Bronchial epithelial cell (primary cell): ENCODE data around the gene HEATR1. TPM values are rescaled to one million over a fixed set of nuclear protein-coding genes. Genes with fewer than 3 reads are reported as not detected.

ENCODE experiments used
- DNase-seq: peaks from one replicate; pipeline ENCODE4 v3.0.0-alpha.2; 2010; ENCODE audit warnings: low read depth
- FAIRE-seq: peaks from 2 replicates; lab custom pipeline; 2011; peaks lifted over from hg19 to GRCh38; lab: Jason Lieb, UNC
- H3K27me3 ChIP-seq: 2 replicates; pipeline ENCODE4 v1.5.1; 2011; ENCODE audit warnings: low read length; ENCODE audit not compliant: control insufficient read depth, insufficient read depth
- H3K36me3 ChIP-seq: 2 replicates; pipeline ENCODE4 v1.5.1; 2011; ENCODE audit warnings: low read length; ENCODE audit not compliant: control insufficient read depth, insufficient read depth
- H3K4me3 ChIP-seq: 2 replicates; pipeline ENCODE4 v1.5.1; 2011; ENCODE audit warnings: mild to moderate bottlenecking, low read depth, low read length, control low read depth
- CTCF ChIP-seq: IDR thresholded peaks from 2 replicates; pipeline ENCODE4 v1.5.1; 2011; ENCODE audit warnings: mild to moderate bottlenecking, moderate library complexity, low read length, control low read depth, inconsistent platforms; ENCODE audit not compliant: insufficient read depth, severe bottlenecking
- total RNA-seq: library from RNA; depleted of rRNA; stranded (reverse); fragments of >200 nt; gene quantifications from 2 replicates; pipeline ENCODE4 v1.2.1, GENCODE V29; 2014

HEATR1 gene
- total RNA-seq, 1 donor from 2014 or later = 37.4 TPM

- DNase-seq (no peak), FAIRE-seq (no peak)
- no peak for TF ChIP-seq CTCF
- H3K27me3 ChIP-seq = no peaks in the 10 kb centered on the region
- H3K4me3 ChIP-seq = no peak overlapping the region
- H3K36me3 ChIP-seq = peaks cover 30% of the 10 kb centered on the region
Measured at GRCh38 chr1:236543065-236543669, 61.1 kb downstream of the HEATR1 start.

- FAIRE-seq (no peak), DNase-seq (no peak)
- no peak for TF ChIP-seq CTCF
- Histone ChIP-seq H3K4me3 (no peak overlapping the region), H3K36me3 (peaks cover 27% of the 10 kb centered on the region), H3K27me3 (no peaks in the 10 kb centered on the region)
Measured at GRCh38 chr1:236541710-236542109, 62.6 kb downstream of the HEATR1 start.

- Histone ChIP-seq H3K36me3 (peaks cover 29% of the 10 kb centered on the region), H3K4me3 (no peak overlapping the region), H3K27me3 (no peaks in the 10 kb centered on the region)
- DNase-seq (peak; percentile 59), FAIRE-seq (no peak)
- TF ChIP-seq CTCF = no peak
Measured at GRCh38 chr1:236540813-236541465, 63.4 kb downstream of the HEATR1 start.

- FAIRE-seq (no peak), DNase-seq (no peak)
- Histone ChIP-seq H3K4me3 (no peak overlapping the region), H3K36me3 (peaks cover 15% of the 10 kb centered on the region), H3K27me3 (no peaks in the 10 kb centered on the region)
- TF ChIP-seq CTCF = no peak
Measured at GRCh38 chr1:236536540-236536939, 67.8 kb downstream of the HEATR1 start.

GRCh38 chr1:236535662-236536161 lies 68.6 kb downstream of the HEATR1 start:
- no peaks in the 10 kb centered on the region for H3K27me3 ChIP-seq
- FAIRE-seq (no peak), DNase-seq (no peak)
- no peak for TF ChIP-seq CTCF
- H3K36me3 ChIP-seq = peaks cover 15% of the 10 kb centered on the region
- H3K4me3 ChIP-seq = no peak overlapping the region

- TF ChIP-seq CTCF = no peak
- DNase-seq (no peak), FAIRE-seq (no peak)
- Histone ChIP-seq H3K4me3 (no peak overlapping the region), H3K36me3 (peaks cover 15% of the 10 kb centered on the region), H3K27me3 (no peaks in the 10 kb centered on the region)
Measured at GRCh38 chr1:236535190-236535589, 69.1 kb downstream of the HEATR1 start.
